T follicular helper cell (primary cell): ENCODE measurements around the gene DYNC2I2.
A peak's percentile ranks its signal among the peaks of the same experiment; 100 is the strongest.
"Not testable (repeated sequence)": the region's sequence is repeated elsewhere in the genome, so short reads cannot be mapped to it uniquely, and the experiment has no call there.

Source experiments
- DNase-seq: peaks from one replicate; pipeline ENCODE4 v3.0.0-alpha.2; 2020; ENCODE audit warnings: low read depth
- total RNA-seq, 2 experiments: gene quantifications; one replicate each; lab custom pipeline; 2026; lab: John Stamatoyannopoulos, UW

Gene DYNC2I2
- 8.4 to 9.5 reads per million in 2 experiments for total RNA-seq

- DNase-seq = peak; percentile 95
These were observed at the start of gene DYNC2I2 for GRCh38 chr9:128656416-128657343. Gene DYNC2I2 (minus strand): TSS chr9:128656847. CDS start chr9:128656726, 121 bp downstream.

DNA sequence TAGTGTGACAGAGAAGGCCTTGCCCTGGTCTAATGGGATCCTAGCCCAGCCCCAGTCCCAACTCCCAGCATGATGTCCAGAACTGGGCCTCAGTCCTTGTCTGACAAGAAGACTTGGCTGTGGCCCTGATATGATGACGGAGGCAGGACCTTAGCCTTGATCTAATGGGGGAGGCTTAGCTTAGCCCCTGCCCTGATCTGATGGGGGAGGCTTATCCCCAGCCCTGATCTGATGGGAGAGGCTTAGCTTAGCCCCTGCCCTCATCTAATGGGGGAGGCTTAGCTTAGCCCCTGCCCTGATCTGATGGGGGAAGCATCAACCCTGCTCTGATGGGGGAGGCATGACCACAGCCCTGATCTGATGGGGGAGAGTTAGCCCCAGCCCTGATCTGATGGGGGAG lies 49.4 kb upstream of the DYNC2I2 start:
- no peak for DNase-seq

GRCh38 chr9:128705051-128705965 lies 48.7 kb upstream of the DYNC2I2 start:
- no peak for DNase-seq

- no peak for DNase-seq
These were observed 47.7 kb upstream of the DYNC2I2 start for GRCh38 chr9:128704356-128704670.

DNA sequence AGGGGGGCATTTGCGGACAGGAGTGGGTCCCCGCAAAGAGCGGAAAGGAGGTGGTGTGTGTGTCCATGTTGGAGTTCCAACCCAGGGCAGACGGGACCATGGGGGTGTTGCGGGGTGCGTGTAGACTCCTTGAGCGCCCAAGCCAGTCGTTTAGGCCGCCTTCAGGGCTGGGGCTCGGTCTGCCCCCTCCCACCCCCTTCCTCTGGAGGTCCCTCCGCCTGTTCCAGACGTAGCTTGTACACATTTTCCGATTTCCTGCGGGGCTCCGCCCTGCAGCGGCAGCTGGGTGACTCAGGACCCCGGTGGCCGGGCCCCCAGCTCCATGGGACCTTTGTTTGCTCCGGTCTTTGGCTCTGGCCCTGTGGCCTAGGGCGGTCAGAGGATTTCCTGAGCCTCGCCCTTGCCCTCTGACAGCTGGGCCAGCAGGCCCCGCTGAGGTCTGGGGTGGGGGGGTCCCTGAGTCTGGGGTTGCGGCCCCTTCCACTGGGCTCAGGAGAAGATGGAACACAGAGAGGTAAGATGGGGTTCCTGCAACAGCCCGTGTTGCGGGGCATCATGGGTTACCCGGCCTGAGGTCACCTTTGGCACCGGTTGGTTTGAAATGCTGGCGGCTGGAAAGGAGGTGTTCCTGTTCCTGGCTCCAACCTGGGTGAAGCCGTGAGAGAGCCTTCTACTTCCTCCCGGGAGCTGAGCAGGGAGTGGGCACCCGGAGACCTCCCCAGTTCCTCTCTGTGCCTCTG lies 47.1 kb upstream of the DYNC2I2 start:
- DNase-seq = no peak

DNA sequence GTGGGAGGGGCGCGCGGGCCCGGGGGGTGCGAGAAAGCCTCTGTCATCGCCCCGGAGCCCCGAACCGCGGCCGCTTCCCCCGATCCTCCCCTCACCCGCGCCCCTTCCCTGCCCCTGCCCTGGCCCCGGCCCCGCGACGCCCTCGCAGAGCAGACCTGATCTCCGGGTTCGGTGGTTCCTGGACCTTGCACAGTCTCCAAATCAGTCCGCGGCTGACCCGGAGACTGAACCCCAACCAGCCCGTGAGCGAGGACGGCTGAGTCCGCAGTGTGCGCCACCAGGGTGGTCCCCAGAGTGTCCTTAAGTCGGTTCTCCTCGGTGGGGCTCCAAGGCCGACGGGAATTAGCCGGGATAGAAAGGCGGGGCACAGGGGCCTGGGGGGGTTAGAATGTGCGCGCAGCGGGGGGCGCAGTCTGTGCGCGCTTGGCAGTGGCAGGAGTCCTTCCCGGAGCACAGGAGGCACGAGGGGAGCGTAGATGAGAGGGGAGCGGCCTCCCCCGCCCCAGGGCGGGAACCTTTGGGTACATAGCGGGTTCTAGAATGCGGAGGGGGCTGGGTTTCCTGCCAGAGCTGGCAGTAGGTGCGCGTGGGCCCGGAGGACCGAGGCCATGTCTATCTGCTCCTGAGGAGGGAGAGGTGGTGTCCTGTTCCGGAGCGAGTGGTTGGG lies 46.4 kb upstream of the DYNC2I2 start:
- no peak for DNase-seq

GRCh38 chr9:128702445-128702948 lies 45.9 kb upstream of the DYNC2I2 start, which contains the start of gene PKN3:
Gene PKN3 (plus strand): TSS chr9:128702503. CDS start chr9:128702916, 413 bp downstream.
- peak; percentile 77 for DNase-seq

GRCh38 chr9:128701227-128701854 lies 44.7 kb upstream of the DYNC2I2 start:
- DNase-seq = no peak

DNA sequence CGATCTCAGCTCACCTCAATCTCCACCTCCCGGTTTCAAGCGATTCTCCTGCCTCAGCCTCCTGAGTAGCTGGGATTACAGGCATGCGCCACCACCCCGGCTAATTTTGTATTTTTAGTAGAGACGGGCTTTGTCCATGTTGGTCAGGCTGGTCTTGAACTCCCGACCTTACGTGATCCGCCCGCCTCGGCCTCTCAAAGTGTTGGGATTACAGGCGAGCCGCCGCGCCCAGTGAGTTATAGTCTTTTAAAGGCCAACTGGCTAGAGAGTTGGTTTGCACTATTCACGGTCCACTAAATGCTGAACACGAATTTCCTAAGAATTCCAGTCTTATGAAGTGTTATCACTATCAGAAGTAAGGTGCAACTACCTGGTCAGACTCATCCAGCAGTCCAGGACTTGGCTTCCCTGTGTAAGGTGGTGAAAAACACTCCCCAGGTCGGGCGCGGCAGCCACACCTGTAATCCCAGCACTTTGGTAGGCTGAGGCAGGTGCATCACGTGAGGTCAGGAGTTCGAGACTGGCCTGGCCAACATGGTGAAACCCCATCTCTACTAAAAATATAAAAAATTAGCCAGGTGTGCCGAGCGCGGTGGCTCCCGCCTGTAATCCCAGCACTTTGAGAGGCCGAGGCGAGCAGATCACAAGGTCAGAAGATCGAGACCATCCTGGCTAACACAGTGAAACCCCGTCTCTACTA lies 42.6 kb upstream of the DYNC2I2 start:
- not testable (repeated sequence) for DNase-seq

DNA sequence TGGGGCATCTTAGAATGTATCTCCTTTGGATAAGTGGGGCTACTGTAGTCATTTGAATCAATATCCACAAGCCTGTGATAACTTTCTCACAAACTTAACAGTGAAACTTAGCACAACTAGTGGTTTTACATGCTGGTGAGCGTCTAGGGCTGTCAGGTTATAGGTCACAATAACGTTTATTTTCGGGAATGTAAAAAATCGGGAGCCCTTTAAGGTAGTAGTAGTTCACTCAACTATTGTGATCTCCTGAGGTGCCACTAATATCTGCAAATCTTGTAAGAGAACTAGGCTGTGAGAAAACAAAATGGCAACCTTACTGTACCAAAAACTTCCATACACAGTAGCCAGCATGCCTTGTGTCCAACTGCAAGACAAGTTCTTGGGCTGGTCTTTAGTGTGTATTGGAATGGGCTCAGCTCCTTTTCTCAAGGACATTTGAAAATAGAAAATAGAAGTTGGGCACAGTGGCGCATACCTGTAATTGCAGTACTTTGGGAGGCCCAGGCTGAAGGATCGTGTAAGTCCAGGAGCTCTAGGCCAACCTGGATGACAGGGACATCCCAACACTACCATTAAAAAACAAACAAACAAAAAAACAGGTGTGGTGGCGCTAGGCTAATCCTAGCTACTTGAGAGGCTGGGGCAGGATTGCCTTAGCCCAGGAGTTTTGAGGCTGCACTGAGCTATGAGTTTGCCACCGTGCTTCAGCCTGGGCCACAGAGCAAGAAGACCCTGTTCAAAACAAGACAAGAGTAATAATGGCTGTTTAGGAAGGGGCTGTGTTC lies 40.5 kb upstream of the DYNC2I2 start:
- DNase-seq = no peak

- no peak for DNase-seq
These were observed 37.7 kb upstream of the DYNC2I2 start for GRCh38 chr9:128694344-128694743.

DNA sequence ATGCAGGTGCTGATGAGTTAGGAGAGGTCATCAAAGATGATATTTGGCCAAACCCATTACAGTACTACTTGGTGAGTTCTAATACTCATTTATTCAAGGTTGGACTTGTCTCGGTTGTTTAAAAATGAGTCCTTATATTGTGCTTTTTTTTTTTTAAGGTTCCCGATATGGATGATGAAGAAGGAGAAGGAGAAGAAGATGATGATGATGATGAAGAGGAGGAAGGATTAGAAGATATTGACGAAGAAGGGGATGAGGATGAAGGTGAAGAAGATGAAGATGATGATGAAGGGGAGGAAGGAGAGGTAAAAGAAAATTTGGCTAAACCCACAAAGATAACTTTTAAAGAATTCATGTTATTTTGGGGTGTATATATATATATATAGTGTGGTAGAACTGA lies 37.1 kb upstream of the DYNC2I2 start:
- DNase-seq = not testable (repeated sequence)

DNA sequence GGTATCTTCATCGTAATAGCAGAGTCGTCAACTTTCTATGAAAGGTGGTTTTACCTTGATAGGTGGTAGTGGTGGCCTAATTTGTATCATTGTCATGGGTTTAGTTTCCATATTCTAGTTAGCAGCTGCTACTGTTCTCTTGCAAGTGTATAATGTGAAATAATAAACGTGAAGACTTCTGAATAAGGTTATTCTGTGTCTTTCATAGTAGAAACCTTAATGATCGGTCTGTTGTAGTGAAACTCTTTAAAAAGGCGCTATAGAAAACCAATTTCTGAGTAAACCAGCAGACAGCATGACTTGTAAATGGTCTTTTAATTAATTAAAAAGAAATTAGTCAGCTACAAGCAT lies 34.0 kb upstream of the DYNC2I2 start:
- DNase-seq = no peak

GRCh38 chr9:128689820-128690683 lies 33.4 kb upstream of the DYNC2I2 start:
- peak; percentile 50 for DNase-seq

DNA sequence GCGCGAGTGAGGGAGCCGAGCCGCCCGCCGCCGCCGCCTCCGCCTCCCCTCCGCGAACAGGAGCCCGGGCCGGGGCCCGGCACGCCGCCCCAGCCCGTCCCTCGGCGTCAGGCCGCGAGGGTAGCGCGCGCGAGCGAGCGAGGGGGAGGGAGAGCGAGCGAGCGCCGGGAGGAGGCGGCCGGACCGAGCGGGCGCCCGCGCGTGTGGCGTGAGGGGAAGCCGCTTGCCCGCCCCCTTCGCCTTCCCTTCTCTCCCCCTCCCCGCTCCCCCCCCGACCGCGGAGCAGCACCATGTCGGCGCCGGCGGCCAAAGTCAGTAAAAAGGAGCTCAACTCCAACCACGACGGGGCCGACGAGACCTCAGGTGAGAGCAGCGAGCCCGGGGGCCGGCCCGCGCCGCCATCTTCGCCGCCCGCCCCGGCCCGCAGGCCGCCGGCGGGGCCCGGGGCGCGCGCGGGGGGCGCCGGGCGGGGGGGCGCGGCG lies 32.7 kb upstream of the DYNC2I2 start:
- DNase-seq = peak; percentile 47

DNA sequence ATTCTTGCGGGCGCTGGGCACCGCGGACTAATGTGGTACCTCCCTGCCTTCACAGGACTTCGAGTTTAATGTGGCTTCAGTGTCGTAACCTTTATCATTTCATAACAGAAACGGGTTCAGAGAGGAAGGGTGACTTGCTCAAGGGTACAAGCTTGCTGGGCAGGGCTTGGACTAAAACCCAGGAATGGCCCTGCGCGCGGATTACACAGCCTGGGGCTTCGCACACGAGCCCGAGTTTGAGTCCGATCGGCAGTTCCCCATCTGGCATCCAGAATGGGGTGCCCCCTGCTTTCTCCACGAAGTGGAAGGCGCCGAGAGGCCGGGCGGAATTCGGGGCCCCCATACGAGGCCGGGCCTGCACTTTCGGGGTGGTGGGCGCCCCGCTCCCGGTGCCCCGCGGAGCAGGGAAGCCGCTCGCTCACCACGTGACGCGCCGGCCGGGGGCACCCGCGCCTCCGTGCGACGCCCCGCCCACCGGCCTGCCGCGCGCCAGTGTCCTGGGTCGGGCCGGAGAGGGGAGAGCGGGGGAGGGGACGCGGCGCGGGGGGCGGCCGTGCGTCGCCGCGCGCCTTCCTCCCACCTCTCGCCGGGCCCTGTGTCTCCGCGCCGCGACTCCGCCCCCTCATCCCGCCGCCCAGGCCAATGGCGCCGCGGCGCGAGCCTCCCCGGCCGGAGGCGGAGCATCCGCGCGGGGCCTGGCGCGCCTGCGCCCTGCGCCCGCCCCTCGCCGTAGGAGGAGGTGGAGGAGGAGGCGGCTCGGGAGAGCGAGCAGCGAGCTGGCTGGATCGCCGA lies 32.0 kb upstream of the DYNC2I2 start, which contains the start of gene SET:
SET (plus strand) TSS at position 722 of the 792 bp plus-strand sequence. CDS start 361 bp downstream, outside the sequence.
- peak; percentile 85 for DNase-seq

DNA sequence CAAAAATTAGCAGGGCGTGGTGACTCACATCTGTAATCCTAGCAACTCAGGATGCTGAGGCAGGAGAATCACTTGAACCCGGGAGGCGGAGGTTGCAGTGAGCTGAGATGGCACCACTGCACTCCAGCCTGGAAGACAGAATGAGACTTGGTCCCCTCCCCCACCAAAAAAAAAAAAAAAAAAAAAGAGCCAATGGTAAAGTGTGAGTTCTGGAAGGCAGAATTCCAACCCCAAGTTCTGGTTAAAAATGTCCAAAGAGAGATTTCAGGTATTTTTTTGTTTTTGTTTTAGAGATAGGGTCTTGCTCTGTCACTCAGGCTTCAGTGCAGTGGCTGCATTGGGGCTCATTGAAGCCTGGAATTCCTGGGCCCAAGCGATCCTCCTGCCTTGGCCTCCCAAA lies 30.8 kb upstream of the DYNC2I2 start:
- DNase-seq = no peak
